ENCODE measurements around the gene EIF4E2.
A peak's percentile ranks its signal among the peaks of the same experiment; 100 is the strongest.

The EIF4E2 gene

DNA sequence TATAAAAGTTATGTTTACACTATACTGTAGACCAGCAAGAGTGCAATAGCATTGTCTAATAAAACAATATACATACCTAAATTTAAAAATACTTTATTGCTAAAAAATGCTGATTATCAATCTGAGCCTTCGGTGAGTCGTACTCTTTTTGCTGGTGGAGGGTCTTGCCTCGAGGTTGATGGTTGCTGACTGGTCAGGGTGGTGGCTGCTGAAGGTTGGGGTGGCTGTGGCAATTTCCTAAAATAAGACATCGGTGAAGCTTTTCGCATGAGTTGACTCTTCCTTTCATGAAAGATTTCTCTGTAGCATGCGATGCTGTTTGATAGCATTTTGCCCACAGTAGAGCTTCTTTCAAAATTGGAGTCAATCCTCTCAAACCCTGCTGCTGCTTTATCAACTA, 2.5 kb upstream of the EIF4E2 start:
- H3K36me3 ChIP-seq (ENCODE audit: control insufficient read depth in 1 of 2, insufficient read depth in 2 of 2, low read length in 2 of 2) = peaks cover 3% of the 10 kb centered on the region in 2 experiments
- no peak overlapping the region for H2BK12ac ChIP-seq (ENCODE audit: low read length)
- H3K4me2 ChIP-seq (ENCODE audit: low read length) = no peak overlapping the region
- H3K4ac ChIP-seq (ENCODE audit: low read depth, low read length) = no peak overlapping the region
- H3K4me3 ChIP-seq (ENCODE audit: low read depth, low read length) = no peak overlapping the region
- H3K9me3 ChIP-seq (ENCODE audit: insufficient read depth, low read depth, low read length) = peaks cover 3% of the 10 kb centered on the region
- H2BK120ac ChIP-seq (ENCODE audit: insufficient read depth, low read length, poor library complexity) = no peak overlapping the region
- no peaks in the 10 kb centered on the region for H3K27me3 ChIP-seq (ENCODE audit: insufficient read depth, low read length)
- no peak overlapping the region for H4K12ac ChIP-seq (ENCODE audit: low read depth, low read length)
- H4K91ac ChIP-seq (ENCODE audit: low read depth, low read length) = no peak overlapping the region
- no peak for DNase-seq
- no peak overlapping the region for H3K27ac ChIP-seq (ENCODE audit: low read depth, low read length)
- H3K23ac ChIP-seq (ENCODE audit: low read length) = no peak overlapping the region
- peaks cover 0 to 4% of the 10 kb centered on the region in 2 experiments for H3K4me1 ChIP-seq (ENCODE audit: control insufficient read depth in 1 of 2, insufficient read depth in 2 of 2, low read length in 2 of 2)
- H3K79me1 ChIP-seq (ENCODE audit: low read length) = peaks cover 11% of the 10 kb centered on the region
- H3K9ac ChIP-seq (ENCODE audit: low read length) = no peak overlapping the region
- no CpG with 5 or more reads among the region's 6 CpGs for WGBS (ENCODE audit: extremely low coverage, insufficient coverage, insufficient read length)
- H2AK5ac ChIP-seq (ENCODE audit: low read length) = no peak overlapping the region
- H2AFZ ChIP-seq (ENCODE audit: insufficient read depth, low read length, poor library complexity) = no peak overlapping the region
- H3K18ac ChIP-seq (ENCODE audit: low read length) = no peak overlapping the region
- H2BK5ac ChIP-seq (ENCODE audit: low read depth, low read length, poor library complexity) = no peak overlapping the region
- no peak overlapping the region for H4K8ac ChIP-seq (ENCODE audit: low read depth, low read length)
- H3K14ac ChIP-seq (ENCODE audit: low read length) = no peak overlapping the region
- H3K79me2 ChIP-seq (ENCODE audit: control insufficient read depth, insufficient read depth, low read length, poor library complexity) = peaks cover 11% of the 10 kb centered on the region

DNA sequence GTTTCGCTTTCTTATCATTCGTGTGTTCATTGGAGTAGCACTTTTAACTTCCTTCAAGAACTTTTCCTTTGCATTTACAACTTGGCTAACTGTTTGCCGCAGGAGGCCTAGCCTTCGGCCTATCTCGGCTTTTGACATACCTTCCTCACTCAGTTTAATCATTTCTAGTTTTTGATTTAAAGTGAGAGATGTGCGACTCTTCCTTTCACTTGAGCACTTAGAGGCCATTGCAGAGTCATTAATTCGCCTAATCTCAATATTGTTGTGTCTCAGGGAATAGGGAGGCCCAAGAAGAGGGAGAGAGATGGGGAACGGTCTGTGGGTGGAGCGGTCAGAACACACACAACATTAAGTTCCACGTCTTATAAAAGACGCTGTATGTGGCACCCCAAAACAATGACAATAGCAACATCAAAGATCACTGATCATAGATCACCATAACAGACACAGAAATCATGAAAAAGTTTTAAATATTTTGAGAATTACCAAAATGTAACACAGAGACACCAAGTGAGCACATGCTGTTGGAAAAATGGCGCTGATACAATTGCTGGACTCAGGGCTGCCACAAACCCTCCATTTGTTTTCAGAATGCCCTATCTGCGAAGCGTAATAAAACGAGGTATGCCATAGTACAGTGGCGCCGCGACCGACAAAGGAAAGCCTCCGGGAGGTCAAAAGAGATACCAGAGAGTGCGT, 685 bp upstream of the EIF4E2 start:
- Histone ChIP-seq H2BK5ac (ENCODE audit: low read depth, low read length, poor library complexity) (peak overlapping the region; percentile 23), H3K4ac (ENCODE audit: low read depth, low read length) (peak overlapping the region; percentile 35), H4K91ac (ENCODE audit: low read depth, low read length) (peak overlapping the region; percentile 56), H2AFZ (ENCODE audit: insufficient read depth, low read length, poor library complexity) (peak overlapping the region; percentile 41), H3K4me2 (ENCODE audit: low read length) (peak overlapping the region; percentile 84), H3K14ac (ENCODE audit: low read length) (peak overlapping the region; percentile 69), H2BK12ac (ENCODE audit: low read length) (no peak overlapping the region), H3K9me3 (ENCODE audit: insufficient read depth, low read depth, low read length) (no peaks in the 10 kb centered on the region), H3K18ac (ENCODE audit: low read length) (peak overlapping the region; percentile 73), H4K8ac (ENCODE audit: low read depth, low read length) (peak overlapping the region; percentile 85), H2AK5ac (ENCODE audit: low read length) (no peak overlapping the region), H3K27me3 (ENCODE audit: insufficient read depth, low read length) (no peaks in the 10 kb centered on the region), H3K4me1 (ENCODE audit: control insufficient read depth in 1 of 2, insufficient read depth in 2 of 2, low read length in 2 of 2) (peaks cover 0 to 4% of the 10 kb centered on the region in 2 experiments), H2BK120ac (ENCODE audit: insufficient read depth, low read length, poor library complexity) (peak overlapping the region; percentile 33), H3K27ac (ENCODE audit: low read depth, low read length) (peak overlapping the region; percentile 97), H4K12ac (ENCODE audit: low read depth, low read length) (peak overlapping the region; percentile 75), H3K4me3 (ENCODE audit: low read depth, low read length) (peak overlapping the region; percentile 88), H3K9ac (ENCODE audit: low read length) (peak overlapping the region; percentile 96), H3K23ac (ENCODE audit: low read length) (no peak overlapping the region), H3K36me3 (ENCODE audit: control insufficient read depth in 1 of 2, insufficient read depth in 2 of 2, low read length in 2 of 2) (peaks cover 3 to 7% of the 10 kb centered on the region in 2 experiments), H3K79me2 (ENCODE audit: control insufficient read depth, insufficient read depth, low read length, poor library complexity) (peaks cover 11% of the 10 kb centered on the region), H3K79me1 (ENCODE audit: low read length) (peaks cover 11% of the 10 kb centered on the region)
- no CpG with 5 or more reads among the region's 21 CpGs for WGBS (ENCODE audit: extremely low coverage, insufficient coverage, insufficient read length)
- DNase-seq = no peak

DNA sequence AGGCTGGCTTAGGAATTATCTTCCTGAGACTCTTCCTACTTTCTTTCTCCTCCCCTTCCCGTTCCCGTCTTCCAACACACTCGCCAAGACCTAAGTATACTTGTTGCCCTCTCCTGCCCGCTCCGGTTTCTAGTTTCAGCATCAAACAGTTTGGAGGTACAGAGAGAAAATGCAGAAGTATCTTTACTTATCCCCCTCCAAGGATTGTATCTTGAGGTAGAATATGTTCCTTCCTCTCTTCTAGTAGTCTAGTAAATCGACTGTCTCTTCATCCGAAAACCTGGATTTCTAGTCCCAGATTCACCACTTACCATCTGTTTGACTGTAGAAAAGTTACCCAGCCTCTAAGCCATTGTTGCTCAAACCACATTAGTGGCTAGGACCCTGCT, 755 bp downstream of the EIF4E2 start:
- H2BK12ac ChIP-seq (ENCODE audit: low read length) = no peak overlapping the region
- DNase-seq = peak in 1 of 2 donors; percentile 6
- H3K27me3 ChIP-seq (ENCODE audit: insufficient read depth, low read length) = no peaks in the 10 kb centered on the region
- H3K23ac ChIP-seq (ENCODE audit: low read length) = no peak overlapping the region
- peak overlapping the region; percentile 80 for H2AK5ac ChIP-seq (ENCODE audit: low read length)
- H2AFZ ChIP-seq (ENCODE audit: insufficient read depth, low read length, poor library complexity) = peak overlapping the region; percentile 41
- peak overlapping the region; percentile 84 for H3K4me2 ChIP-seq (ENCODE audit: low read length)
- H4K8ac ChIP-seq (ENCODE audit: low read depth, low read length) = peak overlapping the region; percentile 96
- H3K18ac ChIP-seq (ENCODE audit: low read length) = peak overlapping the region; percentile 95
- no peaks in the 10 kb centered on the region for H3K9me3 ChIP-seq (ENCODE audit: insufficient read depth, low read depth, low read length)
- peak overlapping the region; percentile 86 for H3K9ac ChIP-seq (ENCODE audit: low read length)
- H3K27ac ChIP-seq (ENCODE audit: low read depth, low read length) = peak overlapping the region; percentile 97
- peak overlapping the region; percentile 88 for H3K4me3 ChIP-seq (ENCODE audit: low read depth, low read length)
- H4K91ac ChIP-seq (ENCODE audit: low read depth, low read length) = peak overlapping the region; percentile 98
- peak overlapping the region; percentile 94 for H2BK5ac ChIP-seq (ENCODE audit: low read depth, low read length, poor library complexity)
- peaks cover 11% of the 10 kb centered on the region for H3K79me2 ChIP-seq (ENCODE audit: control insufficient read depth, insufficient read depth, low read length, poor library complexity)
- peak overlapping the region; percentile 83 for H3K14ac ChIP-seq (ENCODE audit: low read length)
- peaks cover 3 to 11% of the 10 kb centered on the region in 2 experiments for H3K36me3 ChIP-seq (ENCODE audit: control insufficient read depth in 1 of 2, insufficient read depth in 2 of 2, low read length in 2 of 2)
- no CpG with 5 or more reads among the region's 7 CpGs for WGBS (ENCODE audit: extremely low coverage, insufficient coverage, insufficient read length)
- peaks cover 11% of the 10 kb centered on the region for H3K79me1 ChIP-seq (ENCODE audit: low read length)
- peak overlapping the region; percentile 84 for H3K4ac ChIP-seq (ENCODE audit: low read depth, low read length)
- peak overlapping the region; percentile 97 for H4K12ac ChIP-seq (ENCODE audit: low read depth, low read length)
- peak overlapping the region; percentile 88 for H2BK120ac ChIP-seq (ENCODE audit: insufficient read depth, low read length, poor library complexity)
- H3K4me1 ChIP-seq (ENCODE audit: control insufficient read depth in 1 of 2, insufficient read depth in 2 of 2, low read length in 2 of 2) = peaks cover 0 to 4% of the 10 kb centered on the region in 2 experiments

DNA sequence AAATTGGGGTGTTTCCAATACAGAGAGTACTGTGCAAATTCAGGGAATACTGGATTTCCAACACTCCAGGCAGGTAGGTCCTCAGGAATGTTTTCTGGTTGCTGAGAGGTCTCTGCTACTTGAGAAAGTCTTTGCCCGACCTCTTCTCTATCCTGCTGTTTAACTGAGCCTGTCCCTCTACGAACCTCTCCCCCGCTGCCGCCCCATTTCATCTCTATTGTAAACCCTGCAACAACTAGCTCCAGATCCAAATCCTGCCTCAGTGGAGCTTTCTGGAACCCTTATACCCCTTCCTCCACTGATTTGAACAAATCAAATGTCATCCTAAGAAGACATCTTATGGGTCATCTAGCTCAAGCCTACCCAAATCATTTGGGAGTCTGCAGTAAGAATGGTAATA, 1.3 kb downstream of the EIF4E2 start:
- Histone ChIP-seq H3K4me3 (ENCODE audit: low read depth, low read length) (no peak overlapping the region), H2AK5ac (ENCODE audit: low read length) (no peak overlapping the region), H3K27me3 (ENCODE audit: insufficient read depth, low read length) (no peaks in the 10 kb centered on the region), H2BK12ac (ENCODE audit: low read length) (no peak overlapping the region), H4K12ac (ENCODE audit: low read depth, low read length) (no peak overlapping the region), H3K4me2 (ENCODE audit: low read length) (peak overlapping the region; percentile 84), H2AFZ (ENCODE audit: insufficient read depth, low read length, poor library complexity) (no peak overlapping the region), H3K4me1 (ENCODE audit: control insufficient read depth in 1 of 2, insufficient read depth in 2 of 2, low read length in 2 of 2) (peaks cover 0 to 4% of the 10 kb centered on the region in 2 experiments), H3K23ac (ENCODE audit: low read length) (no peak overlapping the region), H3K9me3 (ENCODE audit: insufficient read depth, low read depth, low read length) (no peaks in the 10 kb centered on the region), H3K36me3 (ENCODE audit: control insufficient read depth in 1 of 2, insufficient read depth in 2 of 2, low read length in 2 of 2) (peaks cover 3 to 13% of the 10 kb centered on the region in 2 experiments), H3K79me1 (ENCODE audit: low read length) (peaks cover 11% of the 10 kb centered on the region), H3K18ac (ENCODE audit: low read length) (no peak overlapping the region), H3K9ac (ENCODE audit: low read length) (no peak overlapping the region), H3K79me2 (ENCODE audit: control insufficient read depth, insufficient read depth, low read length, poor library complexity) (peaks cover 11% of the 10 kb centered on the region), H3K14ac (ENCODE audit: low read length) (no peak overlapping the region), H2BK120ac (ENCODE audit: insufficient read depth, low read length, poor library complexity) (no peak overlapping the region), H2BK5ac (ENCODE audit: low read depth, low read length, poor library complexity) (no peak overlapping the region), H4K8ac (ENCODE audit: low read depth, low read length) (no peak overlapping the region), H3K4ac (ENCODE audit: low read depth, low read length) (peak overlapping the region; percentile 84), H4K91ac (ENCODE audit: low read depth, low read length) (no peak overlapping the region), H3K27ac (ENCODE audit: low read depth, low read length) (no peak overlapping the region)
- no peak for DNase-seq
- no CpG with 5 or more reads among the region's 4 CpGs for WGBS (ENCODE audit: extremely low coverage, insufficient coverage, insufficient read length)
